ENCODE results near the gene ADAM21. TPM values are rescaled to one million over a fixed set of nuclear protein-coding genes. Genes with fewer than 3 reads are reported as not detected.

The ADAM21 gene
- total RNA-seq, 1 experiment from 2014 or later = not detected

- Mint-ChIP-seq H3K27ac (no peak overlapping the region), H3K9me3 (peaks cover 14 to 22% of the 10 kb centered on the region in 2 experiments), H3K27me3 (ENCODE audit: low read depth) (no peaks in the 10 kb centered on the region; the same call in 1 of the 2 replicates), H3K36me3 (ENCODE audit: insufficient read depth in 1 of 3, low read depth in 3 of 3) (peaks cover 10 to 23% (median 17%) of the 10 kb centered on the region in 3 experiments), H3K4me1 (peaks cover 25 to 35% of the 10 kb centered on the region in 2 experiments), H3K4me3 (no peak overlapping the region)
- no peak for DNase-seq
- Histone ChIP-seq H3K56ac (ENCODE audit: insufficient read length, low read depth, low read length) (no peak overlapping the region), H3K4ac (ENCODE audit: low read depth, low read length) (no peak overlapping the region), H4K5ac (ENCODE audit: insufficient read length, low read depth, low read length) (no peak overlapping the region), H2BK20ac (ENCODE audit: low read depth, low read length, poor library complexity, severe bottlenecking) (no peak overlapping the region), H4K20me1 (ENCODE audit: control insufficient read depth, insufficient read depth, insufficient read length) (no peaks in the 10 kb centered on the region), H3K9ac (ENCODE audit: extremely low read depth, insufficient read length, low read length) (no peak overlapping the region), H3K79me1 (ENCODE audit: insufficient read depth, low read depth, low read length, poor library complexity, severe bottlenecking) (no peaks in the 10 kb centered on the region), H3K27me3 (ENCODE audit: insufficient read depth, low read length) (no peaks in the 10 kb centered on the region), H2AK5ac (ENCODE audit: insufficient read length, low read length) (no peak overlapping the region), H2BK15ac (ENCODE audit: low read depth, low read length) (no peak overlapping the region), H3K23me2 (ENCODE audit: insufficient read length, low read depth, low read length, poor library complexity, severe bottlenecking) (no peaks in the 10 kb centered on the region), H3K9me3 (ENCODE audit: control insufficient read depth, low read depth, low read length) (no peaks in the 10 kb centered on the region), H2BK5ac (ENCODE audit: insufficient read length, low read length) (no peak overlapping the region), H3K79me2 (ENCODE audit: insufficient read depth, low read length) (no peaks in the 10 kb centered on the region), H3K18ac (ENCODE audit: insufficient read length, low read depth, low read length) (no peak overlapping the region), H3K27ac (ENCODE audit: insufficient read length, low read depth, low read length) (no peak overlapping the region), H4K91ac (ENCODE audit: insufficient read length, low read depth, low read length) (no peak overlapping the region), H2BK120ac (ENCODE audit: low read depth, low read length, poor library complexity, severe bottlenecking) (no peak overlapping the region), H3K4me1 (ENCODE audit: insufficient read depth, low read length) (peaks cover 3% of the 10 kb centered on the region; the same call in 1 of the 2 replicates), H4K8ac (replicated peaks; ENCODE audit: insufficient read length, low read depth, low read length) (no peak overlapping the region), H2BK12ac (ENCODE audit: insufficient read length, low read depth, low read length) (no peak overlapping the region), H3K4me2 (ENCODE audit: insufficient read depth, insufficient read length, low read length) (no peak overlapping the region), H2AFZ (ENCODE audit: low read length) (no peak overlapping the region), H3T11ph (ENCODE audit: low read length) (no peak overlapping the region), H3K23ac (ENCODE audit: insufficient read length, low read depth, low read length) (no peak overlapping the region), H3K14ac (ENCODE audit: insufficient read depth, low read length) (no peak overlapping the region)
- no peak for TF ChIP-seq CTCF (conservative IDR thresholded peaks at IDR 0.05)
- no CpG with 5 or more reads among the region's 4 CpGs for WGBS (ENCODE audit: extremely low coverage, insufficient read length, low lambda C conversion rate)
Observed at GRCh38 chr14:70472253-70473159, 20.5 kb downstream of the ADAM21 start.
